Activated CD4-positive, CD25-positive, alpha-beta regulatory T cell treated with anti-CD3 and anti-CD28 coated beads, Interleukin-2, amount 50 U/mL, for 16 hours (primary cell): ENCODE data around the gene MYH14.
"Not testable (repeated sequence)": the region's sequence is repeated elsewhere in the genome, so short reads cannot be mapped to it uniquely, and the experiment has no call there.

ENCODE experiments used
- DNase-seq: peaks from one replicate; pipeline ENCODE4 v3.0.0-alpha.2; 2020; ENCODE audit warnings: low read depth, low spot score

MYH14 gene

GRCh38 chr19:50317115-50317514 lies 113.7 kb downstream of the MYH14 start:
- no peak for DNase-seq

GRCh38 chr19:50318438-50318837 lies 115.0 kb downstream of the MYH14 start:
- no peak for DNase-seq

DNA sequence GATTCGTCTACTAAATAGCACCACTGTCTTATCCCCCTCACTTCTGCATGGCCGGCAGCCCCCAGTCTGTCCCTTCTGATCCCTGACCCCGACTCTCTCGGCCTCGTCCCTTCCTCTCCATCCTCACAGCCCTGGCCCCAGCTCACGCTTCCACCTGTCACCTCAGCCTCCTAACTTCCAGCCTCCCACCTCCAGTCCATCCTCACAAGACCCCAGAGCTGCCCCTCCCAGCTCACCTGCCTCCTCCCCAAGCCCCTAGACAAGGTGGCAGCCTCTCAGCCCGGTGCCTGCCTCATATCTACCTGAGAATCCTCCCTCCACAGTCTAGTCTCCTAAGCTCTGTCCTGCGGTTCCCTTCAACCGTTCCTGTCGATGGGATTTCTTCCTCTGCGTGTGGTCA lies 115.7 kb downstream of the MYH14 start:
- DNase-seq, result no peak

DNA sequence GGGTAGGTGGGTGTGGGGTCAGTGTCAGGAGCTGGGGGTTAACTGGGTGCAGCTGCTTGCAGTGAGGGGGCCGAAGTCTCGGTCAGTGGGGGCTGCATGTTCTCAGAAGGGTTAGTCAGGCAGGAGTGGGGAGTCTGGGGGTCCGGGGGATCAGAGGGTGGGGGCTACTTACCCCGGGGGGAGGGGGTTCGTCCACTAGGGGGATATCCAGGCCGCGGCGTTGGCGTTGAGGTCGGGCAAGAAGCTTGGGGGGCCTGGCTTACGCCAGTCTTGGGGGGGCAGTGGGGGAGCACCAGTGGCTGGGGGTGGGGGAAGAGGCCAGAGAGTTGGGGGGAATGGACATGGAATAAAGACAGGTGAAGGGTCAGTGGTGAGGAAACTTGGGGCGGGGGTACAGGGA lies 116.6 kb downstream of the MYH14 start:
- no peak for DNase-seq

DNA sequence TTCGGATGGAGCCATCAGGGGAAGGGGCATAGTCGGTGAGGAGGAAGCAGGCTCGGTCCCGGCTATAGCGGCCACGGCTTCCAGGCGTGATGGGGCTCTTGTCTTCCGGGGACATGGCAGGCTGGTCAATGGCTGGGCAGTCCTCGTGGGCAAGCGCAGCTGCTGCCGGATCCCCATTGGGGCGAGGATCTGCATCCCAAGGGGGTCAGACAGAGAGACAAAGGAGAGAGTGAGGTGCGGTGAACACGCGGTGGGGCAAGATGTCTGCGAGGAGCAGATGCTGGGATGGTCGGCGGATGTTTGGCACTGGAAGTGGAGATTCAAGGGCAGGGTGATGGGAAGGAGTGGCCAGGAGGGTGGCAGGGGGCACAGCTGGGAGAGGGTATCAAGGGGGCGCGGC lies 117.2 kb downstream of the MYH14 start:
- DNase-seq, result no peak

- no peak for DNase-seq
These were observed 118.4 kb downstream of the MYH14 start for GRCh38 chr19:50321831-50322230.

DNA sequence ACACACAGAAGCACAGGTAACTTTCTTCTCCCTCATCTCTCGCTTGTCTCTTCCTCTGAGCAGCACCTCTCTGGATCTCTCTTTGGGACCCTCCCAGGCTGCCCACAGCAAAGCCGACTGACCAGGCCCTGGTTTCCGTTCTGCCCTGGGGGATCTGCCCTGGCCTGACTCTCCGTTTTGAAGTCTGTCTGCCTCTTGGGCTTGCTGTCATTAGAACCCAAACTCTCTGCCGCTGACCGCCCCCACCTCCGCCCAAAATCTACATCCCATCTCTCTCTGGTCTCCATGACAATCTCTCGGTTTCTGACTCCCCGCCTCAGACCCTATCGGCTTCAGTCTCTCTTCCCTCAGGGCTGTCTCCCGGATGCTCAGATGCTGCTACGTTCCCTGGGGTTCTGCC lies 118.8 kb downstream of the MYH14 start:
- DNase-seq, result no peak

- DNase-seq, result no peak
These were observed 119.7 kb downstream of the MYH14 start for GRCh38 chr19:50322931-50323781.

- DNase-seq, result no peak
These were observed 120.3 kb downstream of the MYH14 start for GRCh38 chr19:50323782-50324133.

GRCh38 chr19:50324331-50324730 lies 120.9 kb downstream of the MYH14 start:
- no peak for DNase-seq

DNA sequence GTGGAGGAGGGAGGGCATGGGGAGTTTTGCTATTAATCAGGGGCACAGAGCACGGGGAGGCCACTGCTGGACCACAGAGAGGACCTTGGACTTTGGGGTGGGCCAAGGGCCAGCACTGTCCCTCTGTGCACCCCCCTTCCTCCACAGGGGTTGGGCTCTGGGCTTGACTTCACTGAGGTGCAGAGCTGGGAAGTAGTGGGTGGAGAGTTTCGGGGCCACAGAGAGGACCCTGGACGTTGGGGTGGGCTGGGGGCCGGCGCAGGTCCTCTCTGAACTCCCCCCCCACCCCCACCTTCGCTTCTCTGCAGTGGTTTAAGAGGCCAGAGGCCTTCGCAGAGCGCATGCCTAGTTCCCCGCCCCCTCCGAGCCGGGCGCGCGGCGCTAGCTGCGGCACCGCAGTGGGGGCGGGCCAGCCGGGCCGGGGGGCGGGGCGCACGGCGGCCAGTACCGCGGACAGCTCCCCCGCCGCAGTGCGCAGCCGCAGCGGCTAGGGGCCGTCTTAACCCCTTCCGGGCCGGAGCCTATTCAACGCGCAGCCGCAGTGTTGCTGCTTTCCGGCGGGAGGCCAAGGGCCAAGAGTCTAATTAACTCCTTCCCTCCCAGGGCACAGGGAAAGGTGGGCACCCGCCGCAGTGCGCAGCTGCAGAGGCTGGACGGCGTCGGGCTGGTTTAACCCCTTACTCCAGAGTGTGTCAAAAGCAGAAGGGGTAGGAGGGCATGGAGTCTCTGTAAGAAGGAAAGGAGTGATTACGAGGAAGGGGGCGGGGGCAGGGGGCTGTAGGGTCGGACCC lies 122.1 kb downstream of the MYH14 start:
- DNase-seq, result peak; percentile 40

- no peak for DNase-seq
These were observed 122.8 kb downstream of the MYH14 start for GRCh38 chr19:50326101-50326664.

DNA sequence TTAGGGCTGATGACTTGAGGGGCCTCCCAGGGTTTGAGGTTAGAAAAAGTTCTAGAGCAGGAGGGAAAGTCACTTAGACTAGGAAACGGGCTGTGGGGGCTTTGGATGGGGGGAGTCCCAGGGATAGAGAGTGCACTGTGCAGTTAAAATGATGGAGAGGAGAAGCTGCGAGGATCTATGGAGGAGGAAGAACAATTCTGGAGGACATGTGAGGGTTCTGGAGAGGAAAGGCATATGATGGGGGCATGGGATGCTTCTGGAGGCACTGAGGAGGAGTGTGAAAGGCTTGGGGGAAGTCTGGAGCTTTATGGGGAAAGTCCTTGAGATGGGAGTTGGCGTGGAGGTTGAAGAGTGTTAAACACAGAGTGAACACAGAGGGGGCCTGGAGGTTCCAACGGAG lies 123.6 kb downstream of the MYH14 start:
- DNase-seq, result no peak

DNA sequence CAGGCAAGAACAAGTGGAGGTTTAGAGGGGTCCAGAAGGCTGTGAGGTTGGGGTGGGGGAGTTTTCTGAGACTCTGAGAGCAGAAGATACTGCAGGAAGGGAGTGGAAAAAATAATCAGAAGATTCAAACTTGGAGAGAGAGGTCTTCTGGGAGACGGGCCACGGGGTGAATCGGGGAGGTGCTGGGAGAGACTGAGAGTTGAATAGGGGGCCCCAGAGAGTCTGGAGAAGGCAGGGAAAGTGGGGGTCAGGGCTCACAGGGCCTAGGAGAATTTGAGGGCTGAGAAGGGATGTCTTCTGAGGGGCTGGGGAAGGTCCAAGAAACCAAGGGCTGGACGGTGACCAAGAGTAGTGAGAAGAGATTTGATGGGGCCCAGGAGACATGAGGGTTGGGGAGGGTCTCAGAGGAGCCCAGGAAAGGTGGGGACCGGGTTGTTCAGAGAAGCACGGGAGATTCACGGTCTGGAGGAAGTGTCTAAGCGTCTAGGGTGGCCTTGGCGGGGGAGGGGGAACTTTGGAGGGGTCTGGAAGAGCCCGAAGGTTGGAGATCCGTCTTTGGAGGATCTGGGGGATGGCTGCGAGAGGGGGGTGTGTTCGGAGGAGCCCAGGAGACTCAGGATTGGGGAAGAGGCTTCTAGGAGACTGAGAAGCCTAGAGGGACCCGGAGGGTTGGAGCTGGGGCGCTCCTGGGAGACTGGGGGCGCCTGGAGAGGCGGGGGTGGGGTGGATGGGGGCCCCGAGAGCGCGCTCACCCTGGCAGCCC lies 124.2 kb downstream of the MYH14 start:
- DNase-seq, result no peak

DNA sequence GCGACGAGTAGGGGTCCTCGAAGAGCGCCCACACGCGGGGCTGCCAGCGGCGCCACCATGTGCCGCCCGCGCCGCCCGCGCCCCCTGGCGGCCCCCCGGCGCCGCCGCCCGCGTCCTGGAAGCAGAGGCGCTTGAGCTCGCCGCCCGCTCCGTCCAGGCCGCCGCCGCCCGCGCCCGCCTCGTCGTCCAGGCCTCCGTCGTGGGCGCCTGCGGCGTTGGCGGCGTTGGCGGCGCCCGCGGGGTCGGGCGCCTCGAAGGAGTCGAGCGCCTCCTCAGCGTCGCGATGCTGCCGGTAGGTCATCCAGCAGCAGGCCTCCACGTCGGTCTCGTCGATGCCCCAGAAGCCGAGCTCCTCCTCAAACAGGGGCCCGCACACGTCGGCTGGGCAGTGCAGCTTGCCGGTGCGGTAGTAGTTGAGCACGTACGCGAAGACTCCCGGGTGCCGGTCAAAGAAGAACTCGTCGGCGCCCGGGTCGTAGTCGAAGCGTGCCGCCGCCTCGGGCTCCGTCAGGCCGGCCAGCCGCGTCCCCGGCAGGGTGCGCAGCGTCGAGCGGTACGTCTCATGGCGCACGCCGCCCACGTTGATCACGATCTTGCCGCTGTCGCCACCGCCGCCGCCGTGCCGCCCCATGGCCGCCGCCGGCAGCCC lies 124.9 kb downstream of the MYH14 start:
- DNase-seq, result no peak

- no peak for DNase-seq
These were observed 125.4 kb downstream of the MYH14 start for GRCh38 chr19:50328873-50329145.

DNA sequence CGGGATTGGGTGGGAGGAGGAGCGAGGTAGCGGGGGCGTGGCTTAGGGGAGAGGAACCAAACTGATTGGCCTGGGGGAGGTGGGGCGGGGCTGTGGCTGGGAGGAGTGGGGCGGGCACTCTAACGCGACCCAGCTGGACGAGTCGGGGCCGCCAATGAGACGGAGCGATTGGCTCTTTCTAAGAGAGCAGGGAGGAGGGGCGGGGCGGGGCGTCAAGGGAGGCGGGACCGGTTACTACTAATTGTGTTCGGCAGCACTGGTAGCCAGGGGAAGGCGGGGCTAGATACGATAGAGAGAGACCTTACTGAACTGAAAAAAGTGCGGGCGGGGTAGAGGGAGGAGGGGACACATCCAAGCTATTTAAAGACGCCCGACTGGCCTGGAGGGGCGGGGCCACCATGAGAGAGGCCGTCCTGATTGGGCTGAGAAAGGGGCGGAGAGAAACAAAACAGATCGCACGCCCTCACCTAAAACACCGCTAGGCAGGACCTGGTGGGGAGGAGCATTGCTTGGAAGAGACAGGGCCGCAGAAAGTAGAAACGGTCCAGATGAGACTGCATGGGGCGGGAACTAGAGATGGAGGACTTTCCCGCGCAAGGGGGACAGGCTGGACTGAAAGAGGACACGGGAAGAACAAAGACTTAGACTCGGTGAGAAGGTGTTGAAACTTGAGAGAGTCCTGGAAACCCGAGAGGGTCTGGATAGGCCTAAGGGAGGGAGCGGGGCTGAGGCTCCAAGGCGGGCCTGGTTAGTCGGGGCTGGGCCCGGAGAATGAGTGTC lies 125.9 kb downstream of the MYH14 start, which contains the start of gene KCNC3:
Gene KCNC3, minus strand, starts transcription at position 232 of the 780 bp plus-strand sequence. CDS start 295 bp downstream, outside the sequence.
- DNase-seq, result peak; percentile 94

GRCh38 chr19:50329926-50330294 lies 126.5 kb downstream of the MYH14 start:
- not testable (repeated sequence) for DNase-seq

- DNase-seq, result peak; percentile 72
These were observed 127.1 kb downstream of the MYH14 start for GRCh38 chr19:50330365-50331078.
